Neuron (in vitro differentiated cells): Measurements from ENCODE around the gene JPH3.

Source experiments
- H2AFZ ChIP-seq: one replicate; pipeline ENCODE4 v1.6.1; 2013; ENCODE audit warnings: low read depth, mild to moderate bottlenecking, inconsistent platforms, low read length, moderate library complexity
- H3K27me3 ChIP-seq: one replicate; pipeline ENCODE4 v1.6.1; 2013; ENCODE audit warnings: low read length; ENCODE audit not compliant: insufficient read depth
- H3K36me3 ChIP-seq: one replicate; pipeline ENCODE4 v1.6.1; 2013; ENCODE audit warnings: low read length; ENCODE audit not compliant: insufficient read depth
- H3K4me1 ChIP-seq: one replicate; pipeline ENCODE4 v1.6.1; 2013; ENCODE audit warnings: low read length; ENCODE audit not compliant: insufficient read depth
- H3K4me3 ChIP-seq: 2 replicates; pipeline ENCODE4 v1.5.1; 2013; ENCODE audit warnings: mild to moderate bottlenecking, low read length, moderate library complexity
- H3K9me3 ChIP-seq: one replicate; pipeline ENCODE4 v1.6.1; 2013; ENCODE audit warnings: low read length

The JPH3 gene

GRCh38 chr16:87698676-87699199 is 96.4 kb downstream of the JPH3 start:
- H3K36me3 ChIP-seq: peaks cover 50% of the 10 kb centered on the region
- no peak overlapping the region for H3K4me3 ChIP-seq
- no peak overlapping the region for H2AFZ ChIP-seq
- no peaks in the 10 kb centered on the region for H3K27me3 ChIP-seq
- H3K9me3 ChIP-seq: no peaks in the 10 kb centered on the region
- no peaks in the 10 kb centered on the region for H3K4me1 ChIP-seq

- Histone ChIP-seq H3K4me1 (no peaks in the 10 kb centered on the region), H3K4me3 (no peak overlapping the region), H3K9me3 (no peaks in the 10 kb centered on the region), H3K36me3 (peaks cover 43% of the 10 kb centered on the region), H2AFZ (no peak overlapping the region), H3K27me3 (no peaks in the 10 kb centered on the region)
Measured at GRCh38 chr16:87700406-87701077, 98.2 kb downstream of the JPH3 start.

GRCh38 chr16:87701078-87701460 is 98.8 kb downstream of the JPH3 start:
- Histone ChIP-seq H3K9me3 (no peaks in the 10 kb centered on the region), H3K4me1 (no peaks in the 10 kb centered on the region), H2AFZ (no peak overlapping the region), H3K36me3 (peaks cover 38% of the 10 kb centered on the region), H3K27me3 (no peaks in the 10 kb centered on the region), H3K4me3 (no peak overlapping the region)

- no peak overlapping the region for H2AFZ ChIP-seq
- no peak overlapping the region for H3K4me3 ChIP-seq
- H3K4me1 ChIP-seq: no peaks in the 10 kb centered on the region
- peaks cover 36% of the 10 kb centered on the region for H3K36me3 ChIP-seq
- no peaks in the 10 kb centered on the region for H3K27me3 ChIP-seq
- H3K9me3 ChIP-seq: no peaks in the 10 kb centered on the region
Measured at GRCh38 chr16:87701505-87701921, 99.2 kb downstream of the JPH3 start.

GRCh38 chr16:87702325-87702811 is 100.1 kb downstream of the JPH3 start:
- Histone ChIP-seq H3K36me3 (peaks cover 36% of the 10 kb centered on the region), H2AFZ (no peak overlapping the region), H3K4me3 (no peak overlapping the region), H3K9me3 (no peaks in the 10 kb centered on the region), H3K4me1 (no peaks in the 10 kb centered on the region), H3K27me3 (no peaks in the 10 kb centered on the region)

- H2AFZ ChIP-seq: no peak overlapping the region
- H3K4me3 ChIP-seq: no peak overlapping the region
- H3K4me1 ChIP-seq: no peaks in the 10 kb centered on the region
- H3K9me3 ChIP-seq: no peaks in the 10 kb centered on the region
- H3K36me3 ChIP-seq: peaks cover 43% of the 10 kb centered on the region
- H3K27me3 ChIP-seq: no peaks in the 10 kb centered on the region
Measured at GRCh38 chr16:87703071-87703470, 100.8 kb downstream of the JPH3 start.

GRCh38 chr16:87703835-87704375 is 101.6 kb downstream of the JPH3 start:
- Histone ChIP-seq H3K4me3 (no peak overlapping the region), H2AFZ (no peak overlapping the region), H3K36me3 (peaks cover 48% of the 10 kb centered on the region), H3K27me3 (no peaks in the 10 kb centered on the region), H3K9me3 (no peaks in the 10 kb centered on the region), H3K4me1 (no peaks in the 10 kb centered on the region)

- Histone ChIP-seq H3K4me3 (no peak overlapping the region), H3K4me1 (no peaks in the 10 kb centered on the region), H3K9me3 (no peaks in the 10 kb centered on the region), H3K36me3 (peaks cover 53% of the 10 kb centered on the region), H3K27me3 (no peaks in the 10 kb centered on the region), H2AFZ (no peak overlapping the region)
Measured at GRCh38 chr16:87704754-87705353, 102.5 kb downstream of the JPH3 start.

GRCh38 chr16:87705771-87706277 is 103.5 kb downstream of the JPH3 start:
- Histone ChIP-seq H2AFZ (no peak overlapping the region), H3K4me1 (no peaks in the 10 kb centered on the region), H3K9me3 (no peaks in the 10 kb centered on the region), H3K27me3 (no peaks in the 10 kb centered on the region), H3K4me3 (no peak overlapping the region), H3K36me3 (peaks cover 59% of the 10 kb centered on the region)

- Histone ChIP-seq H3K4me1 (no peaks in the 10 kb centered on the region), H3K4me3 (no peak overlapping the region), H2AFZ (no peak overlapping the region), H3K9me3 (no peaks in the 10 kb centered on the region), H3K36me3 (peaks cover 61% of the 10 kb centered on the region), H3K27me3 (no peaks in the 10 kb centered on the region)
Measured at GRCh38 chr16:87706278-87707000, 104.1 kb downstream of the JPH3 start.

GRCh38 chr16:87707097-87707496 is 104.8 kb downstream of the JPH3 start:
- Histone ChIP-seq H3K9me3 (no peaks in the 10 kb centered on the region), H2AFZ (no peak overlapping the region), H3K4me1 (no peaks in the 10 kb centered on the region), H3K27me3 (no peaks in the 10 kb centered on the region), H3K36me3 (peaks cover 64% of the 10 kb centered on the region), H3K4me3 (no peak overlapping the region)

- H3K27me3 ChIP-seq: no peaks in the 10 kb centered on the region
- H3K4me3 ChIP-seq: no peak overlapping the region
- H3K36me3 ChIP-seq: peaks cover 61% of the 10 kb centered on the region
Measured at GRCh38 chr16:87707714-87708580, 105.6 kb downstream of the JPH3 start.

More at GRCh38 chr16:87707714-87708580, 105.6 kb downstream of the JPH3 start:
- H3K4me1 ChIP-seq: no peaks in the 10 kb centered on the region
- H2AFZ ChIP-seq: no peak overlapping the region
- no peaks in the 10 kb centered on the region for H3K9me3 ChIP-seq
